Lower leg skin (tissue), 4 donors: ENCODE results near the gene SKAP1. TPM values are rescaled to one million over a fixed set of nuclear protein-coding genes. Genes with fewer than 3 reads are reported as not detected.

Source experiments
- DNase-seq, 2 donors: peaks; one replicate each; pipeline ENCODE4 v3.0.0-alpha.2; 2019; ENCODE audit warnings: low spot score in 2 of 2
- H3K4me3 ChIP-seq: fragments of 200-600 bp; sonication (generic); 2 replicates; pipeline ENCODE4 v1.5.1; 2017; ENCODE audit warnings: mild to moderate bottlenecking, low read depth; ENCODE audit not compliant: poor library complexity, severe bottlenecking
- CTCF ChIP-seq, 3 donors: fragments of 450-650 bp; IDR thresholded peaks; one replicate each; pipeline ENCODE4 v1.5.1; 2016; ENCODE audit warnings: antibody characterized with exemption in 3 of 3, mild to moderate bottlenecking in 3 of 3, moderate library complexity in 2 of 3
- POLR2A ChIP-seq, 2 donors: fragments of 450-650 bp; IDR thresholded peaks; one replicate each; pipeline ENCODE4 v1.6.1; 2016 to 2017; ENCODE audit warnings: antibody characterized with exemption in 2 of 2, mild to moderate bottlenecking in 1 of 2, moderate library complexity in 1 of 2
- WGBS, 2 donors: methylation state at CpG; one replicate each; pipeline ENCODE4 v1.1.5; 2018; 5-methylcytosine and 5-hydroxymethylcytosine counted together
- intact Hi-C: fragments of 100-400 bp; cut with DNase I; formaldehyde crosslinking; loops from one replicate; pipeline ENCODE4 v1.15.0; 2023; ENCODE audit warnings: low total_unique reads
- microRNA counts, 2 donors: library from miRNA; unstranded; fragments of <30 nt; microRNA quantifications; one replicate each; lab custom pipeline; 2016
- microRNA-seq, 2 donors: library from miRNA; unstranded; fragments of <30 nt; microRNA quantifications; one replicate each; pipeline ENCODE4, GENCODE V29; 2016; ENCODE audit warnings: borderline replicate concordance in 2 of 2, borderline number of aligned reads in 1 of 2
- total RNA-seq, 4 donors: library from RNA; depleted of rRNA; stranded (reverse); fragments of >200 nt; gene quantifications; one replicate each; pipeline ENCODE4 v1.1.0, GENCODE V29; 2016

The SKAP1 gene
- total RNA-seq, 4 donors from 2014 or later = 0.99 to 1.2 TPM; not detected in 2

- intact Hi-C loops = no loop called here
- WGBS, 2 donors = 43 to 55% methylated on average over 4 of the region's 4 CpGs
- no peak for TF ChIP-seq POLR2A (IDR thresholded peaks at IDR 0.05)
- no peak for TF ChIP-seq CTCF (IDR thresholded peaks at IDR 0.05)
- H3K4me3 ChIP-seq = no peak overlapping the region
- no peak for DNase-seq
Measured at GRCh38 chr17:48095611-48096010, 334.4 kb downstream of the SKAP1 start.

GRCh38 chr17:48093341-48094045 is 336.5 kb downstream of the SKAP1 start:
- no peak overlapping the region for H3K4me3 ChIP-seq
- DNase-seq = no peak
- no peak for TF ChIP-seq POLR2A (IDR thresholded peaks at IDR 0.05)
- no peak for TF ChIP-seq CTCF (IDR thresholded peaks at IDR 0.05)
- WGBS, 2 donors = 79 to 84% methylated on average over 11 of the region's 11 CpGs
- intact Hi-C loops = no loop called here

- DNase-seq = no peak
- H3K4me3 ChIP-seq = no peak overlapping the region
- intact Hi-C loops = no loop called here
- TF ChIP-seq CTCF (IDR thresholded peaks at IDR 0.05) (no peak), POLR2A (IDR thresholded peaks at IDR 0.05) (no peak)
- 47 to 49% methylated on average over 2 of the region's 2 CpGs for WGBS, 2 donors
Measured at GRCh38 chr17:48084932-48085331, 345.1 kb downstream of the SKAP1 start.

MicroRNA genes within 50 kb of the gene (microRNA counts, 767-probe panel; counts per million panel counts)
- microRNA hsa-miR-1203 (lab: Ali Mortazavi, UCI) = 0 to 358 counts per million in 2 donors

Small RNA genes within 50 kb of the gene (microRNA-seq; reads per million reads assigned to microRNA genes)
- gene MIR1203 = 0 reads per million in 2 donors

Other genes with a start within 250 kb of the SKAP1 start
- gene HOXB1, start 100.8 kb upstream of the SKAP1 start, total RNA-seq = under 1 TPM in 2 of 4 donors, not detected in 2; 0.19 to 0.52 TPM
- 10 to 100 TPM in 3 of 4 donors, 1 to 10 TPM in 1; 5.8 to 34.9 (median 20.9) TPM for gene HOXB2, start 114.9 kb upstream of the SKAP1 start, total RNA-seq
- gene HOXB4, start 148.1 kb upstream of the SKAP1 start, total RNA-seq = 1 to 10 TPM in 2 of 4 donors, under 1 TPM in 2; 0.42 to 2.9 (median 1.4) TPM
- gene HOXB3, start 160.0 kb upstream of the SKAP1 start, total RNA-seq = 10 to 100 TPM in 1 of 4 donors, 1 to 10 TPM in 2, under 1 TPM in 1; 0.97 to 14.1 (median 3.9) TPM
- under 1 TPM in 2 of 4 donors, not detected in 2; 0.15 to 0.55 TPM for gene HOXB5, start 163.6 kb upstream of the SKAP1 start, total RNA-seq
- gene HOXB6, start 174.8 kb upstream of the SKAP1 start, total RNA-seq = 1 to 10 TPM in 1 of 4 donors, under 1 TPM in 3; 0.27 to 4.6 (median 0.45) TPM
- 10 to 100 TPM in 1 of 4 donors, 1 to 10 TPM in 3; 1.3 to 11.5 (median 5.3) TPM for gene HOXB7, start 180.8 kb upstream of the SKAP1 start, total RNA-seq
- 1 to 10 TPM in 1 of 4 donors, not detected in 3; 1.4 TPM for gene HOXB8, start 185.1 kb upstream of the SKAP1 start, total RNA-seq
- gene HOXB9, start 196.1 kb upstream of the SKAP1 start, total RNA-seq = under 1 TPM in 2 of 4 donors, not detected in 2; 0.07 to 0.29 TPM